Measurements from ENCODE around the gene SOBP.

- TF ChIP-seq CTCF (conservative IDR thresholded peaks at IDR 0.05 in 1 of 2, IDR thresholded peaks at IDR 0.05 in 1 of 2; ENCODE audit: low read depth in 1 of 2, low read length in 2 of 2) (no peak), EZH2 (IDR thresholded peaks at IDR 0.05; ENCODE audit: low read length, missing control alignments) (no peak)
Measured at GRCh38 chr6:107493158-107494057, 3.5 kb downstream of the SOBP start.
